Prostate gland (tissue), 2 donors: ENCODE results near the gene SLC7A7. TPM values are rescaled to one million over a fixed set of nuclear protein-coding genes. Genes with fewer than 3 reads are reported as not detected.

ENCODE experiments used
- DNase-seq: peaks from one replicate; pipeline ENCODE4 v3.0.0-alpha.2; 2019; ENCODE audit warnings: low spot score
- H3K27ac ChIP-seq, 2 donors: fragments of 200-600 bp; sonication (generic); 2 replicates each; pipeline ENCODE4 v1.5.1; 2017 to 2019
- H3K27me3 ChIP-seq: fragments of 200-600 bp; sonication (generic); replicated peaks from 2 replicates; pipeline ENCODE4 v1.5.1; 2019; ENCODE audit not compliant: insufficient read depth
- H3K36me3 ChIP-seq, 2 donors: fragments of 200-600 bp; sonication (generic); 1 replicate in 1 of 2; 2 replicates in 1 of 2; pipeline versions ENCODE4 v1.5.1 to v1.8.1; 2017 to 2019
- H3K4me1 ChIP-seq: fragments of 200-600 bp; sonication (generic); replicated peaks from 2 replicates; pipeline ENCODE4 v1.5.1; 2019
- H3K4me3 ChIP-seq, 2 donors: fragments of 200-600 bp; sonication (generic); 2 replicates each; pipeline ENCODE4 v1.5.1; 2017 to 2019
- H3K9me3 ChIP-seq: fragments of 200-600 bp; sonication (generic); 2 replicates; pipeline ENCODE4 v1.5.1; 2017
- POLR2A ChIP-seq: fragments of 450-650 bp; IDR thresholded peaks from one replicate; pipeline ENCODE4 v1.6.1; 2016; ENCODE audit warnings: antibody characterized with exemption, mild to moderate bottlenecking
- POLR2AphosphoS5 ChIP-seq: sonication (generic); formaldehyde crosslinking; IDR thresholded peaks from one replicate; pipeline ENCODE4 v1.6.1; 2017; ENCODE audit warnings: antibody characterized with exemption
- WGBS: methylation state at CpG from one replicate; pipeline ENCODE4 v1.1.5; 2018; 5-methylcytosine and 5-hydroxymethylcytosine counted together
- intact Hi-C: fragments of 100-400 bp; cut with DNase I; formaldehyde crosslinking; loops from one replicate; pipeline ENCODE4 v1.14.2; 2022
- total RNA-seq, 2 donors: library from RNA; depleted of rRNA; stranded (reverse); fragments of >200 nt; gene quantifications; one replicate each; pipeline ENCODE4 v1.1.0, GENCODE V29; 2016
- TF ChIP-seq, protein P1 (sequence below), 4 experiments: fragments of 200-600 bp in 2 of 4; fragments of 450-650 bp in 2 of 4; sonication (generic) in 2 of 4; IDR thresholded peaks; 1 replicate in 3 of 4; 2 replicates in 1 of 4; pipeline ENCODE4 v1.5.1; 2016 to 2019; ENCODE audit warnings: antibody characterized with exemption in 4 of 4, mild to moderate bottlenecking in 2 of 4, moderate library complexity in 2 of 4

The SLC7A7 gene
- total RNA-seq, 2 donors from 2014 or later, result 4.6 to 8.1 TPM

DNA sequence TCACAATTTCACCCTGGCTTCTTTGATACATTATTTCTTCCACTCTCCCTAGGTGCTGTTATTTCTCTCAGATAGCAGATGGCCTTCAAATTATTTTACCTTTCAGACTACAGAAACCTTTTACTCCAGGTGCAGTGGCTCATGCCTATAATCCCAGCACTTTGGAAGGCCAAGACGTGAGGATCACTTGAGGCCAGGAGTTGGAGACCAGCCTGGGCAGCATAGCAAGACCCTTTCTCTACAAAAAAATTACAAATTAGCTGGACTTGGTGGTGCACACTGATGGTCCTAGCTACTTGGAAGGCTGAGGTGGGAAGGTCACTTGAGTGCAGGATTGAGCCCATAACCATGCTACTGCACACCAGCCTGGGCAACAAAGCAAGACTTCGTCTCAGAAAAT, 23.1 kb downstream of the SLC7A7 start:
- H3K4me1 ChIP-seq, result no peaks in the 10 kb centered on the region
- no peak for DNase-seq
- WGBS, result 96% methylated on average over 2 of the region's 2 CpGs
- H3K27me3 ChIP-seq, result no peaks in the 10 kb centered on the region
- H3K4me3 ChIP-seq, result no peak overlapping the region
- no peak overlapping the region for H3K27ac ChIP-seq
- H3K9me3 ChIP-seq, result no peaks in the 10 kb centered on the region
- intact Hi-C loops, result no loop called here
- TF ChIP-seq, protein P1, sequence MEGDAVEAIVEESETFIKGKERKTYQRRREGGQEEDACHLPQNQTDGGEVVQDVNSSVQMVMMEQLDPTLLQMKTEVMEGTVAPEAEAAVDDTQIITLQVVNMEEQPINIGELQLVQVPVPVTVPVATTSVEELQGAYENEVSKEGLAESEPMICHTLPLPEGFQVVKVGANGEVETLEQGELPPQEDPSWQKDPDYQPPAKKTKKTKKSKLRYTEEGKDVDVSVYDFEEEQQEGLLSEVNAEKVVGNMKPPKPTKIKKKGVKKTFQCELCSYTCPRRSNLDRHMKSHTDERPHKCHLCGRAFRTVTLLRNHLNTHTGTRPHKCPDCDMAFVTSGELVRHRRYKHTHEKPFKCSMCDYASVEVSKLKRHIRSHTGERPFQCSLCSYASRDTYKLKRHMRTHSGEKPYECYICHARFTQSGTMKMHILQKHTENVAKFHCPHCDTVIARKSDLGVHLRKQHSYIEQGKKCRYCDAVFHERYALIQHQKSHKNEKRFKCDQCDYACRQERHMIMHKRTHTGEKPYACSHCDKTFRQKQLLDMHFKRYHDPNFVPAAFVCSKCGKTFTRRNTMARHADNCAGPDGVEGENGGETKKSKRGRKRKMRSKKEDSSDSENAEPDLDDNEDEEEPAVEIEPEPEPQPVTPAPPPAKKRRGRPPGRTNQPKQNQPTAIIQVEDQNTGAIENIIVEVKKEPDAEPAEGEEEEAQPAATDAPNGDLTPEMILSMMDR (IDR thresholded peaks at IDR 0.05), result no peak
- no peak for TF ChIP-seq POLR2AphosphoS5
- TF ChIP-seq POLR2A, result no peak
- H3K36me3 ChIP-seq, result no peaks in the 10 kb centered on the region

DNA sequence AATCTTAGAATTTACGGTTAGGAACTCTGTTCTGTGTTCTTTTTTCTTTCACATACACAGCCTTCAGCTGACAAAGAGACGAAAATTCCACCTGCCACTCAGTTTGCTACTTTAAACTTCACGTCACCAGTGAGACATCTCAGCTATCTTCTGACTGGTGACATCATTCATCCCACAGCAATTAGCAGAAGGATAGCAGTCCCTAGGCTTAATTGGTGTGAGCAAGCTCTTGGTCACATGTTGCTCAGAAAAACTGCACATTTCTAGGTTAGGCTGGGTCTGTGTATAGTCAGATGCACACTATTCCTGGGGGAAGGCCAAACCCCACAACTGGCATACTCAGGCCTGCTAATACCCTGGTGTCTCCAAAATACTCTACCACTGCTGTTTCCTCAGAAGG, 23.9 kb downstream of the SLC7A7 start:
- Histone ChIP-seq H3K9me3 (no peaks in the 10 kb centered on the region), H3K27ac (no peak overlapping the region), H3K27me3 (no peaks in the 10 kb centered on the region), H3K4me3 (no peak overlapping the region), H3K4me1 (no peaks in the 10 kb centered on the region), H3K36me3 (no peaks in the 10 kb centered on the region)
- intact Hi-C loops, result no loop called here
- no peak for TF ChIP-seq POLR2AphosphoS5
- TF ChIP-seq, protein P1 (IDR thresholded peaks at IDR 0.05), result no peak
- TF ChIP-seq POLR2A, result no peak
- DNase-seq, result no peak
- 15% methylated on average over 3 of the region's 3 CpGs for WGBS

DNA sequence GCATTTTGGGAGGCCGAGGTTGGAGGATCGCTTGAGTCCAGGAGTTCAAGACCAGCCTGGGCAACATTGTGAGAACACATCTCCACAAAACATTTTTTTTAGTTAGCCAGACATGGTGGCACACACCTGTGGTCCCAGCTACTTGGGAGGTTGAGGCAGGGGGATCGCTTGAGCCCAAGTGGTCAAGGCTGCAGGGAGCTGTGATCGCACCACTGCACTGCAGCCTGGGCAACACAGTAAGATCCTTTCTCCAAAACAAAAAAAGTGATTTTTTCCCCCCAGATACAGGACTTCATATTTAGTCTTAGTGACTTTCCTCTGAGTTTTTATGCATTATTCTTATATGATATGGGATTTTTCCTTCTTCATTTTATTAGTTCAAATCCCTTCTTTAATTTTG, 28.6 kb downstream of the SLC7A7 start:
- Histone ChIP-seq H3K36me3 (no peaks in the 10 kb centered on the region), H3K27ac (no peak overlapping the region), H3K27me3 (no peaks in the 10 kb centered on the region), H3K4me1 (no peaks in the 10 kb centered on the region), H3K4me3 (no peak overlapping the region), H3K9me3 (no peaks in the 10 kb centered on the region)
- WGBS, result 90% methylated on average over 4 of the region's 4 CpGs
- intact Hi-C loops, result no loop called here
- DNase-seq, result no peak
- TF ChIP-seq, protein P1 (IDR thresholded peaks at IDR 0.05), result no peak
- TF ChIP-seq POLR2A, result no peak
- TF ChIP-seq POLR2AphosphoS5, result no peak

DNA sequence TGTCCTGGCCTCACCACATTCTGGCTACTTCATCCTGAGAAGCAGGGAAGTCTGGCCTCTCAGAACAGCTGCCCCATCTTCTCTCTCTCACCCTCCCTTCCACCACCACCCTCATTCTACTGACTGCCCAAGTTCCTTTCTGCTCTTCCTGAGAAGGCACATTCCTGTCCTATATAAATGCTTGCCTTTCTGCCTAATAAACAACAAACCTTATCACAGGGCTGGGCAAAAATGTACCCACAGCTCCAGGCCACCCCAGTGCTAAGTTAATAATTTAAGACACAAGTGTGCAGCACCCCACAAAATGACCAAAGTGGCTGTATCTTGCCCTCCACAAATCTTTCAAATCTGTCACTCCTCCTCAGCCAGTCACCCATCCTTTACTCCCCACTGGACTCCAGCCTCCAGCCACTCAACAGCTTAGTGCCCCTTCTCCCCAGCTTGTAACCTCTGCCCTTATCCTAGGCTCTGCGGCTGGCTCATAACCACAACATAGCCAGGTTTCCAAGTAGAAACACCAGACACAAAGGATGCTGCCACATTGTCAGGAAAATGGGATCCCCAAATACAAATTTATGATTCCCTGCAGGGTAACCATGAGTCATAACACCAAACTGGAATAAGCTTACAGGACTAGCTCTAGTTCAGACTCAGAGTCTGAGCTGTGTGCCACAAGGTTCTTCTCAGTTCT, 33.8 kb downstream of the SLC7A7 start:
- Histone ChIP-seq H3K4me1 (no peaks in the 10 kb centered on the region), H3K27ac (no peak overlapping the region), H3K27me3 (no peaks in the 10 kb centered on the region), H3K36me3 (no peaks in the 10 kb centered on the region), H3K9me3 (no peaks in the 10 kb centered on the region), H3K4me3 (no peak overlapping the region)
- TF ChIP-seq POLR2A, result no peak
- 0% methylated on average over 1 of the region's 1 CpG for WGBS
- DNase-seq, result no peak
- intact Hi-C loops, result no loop called here

DNA sequence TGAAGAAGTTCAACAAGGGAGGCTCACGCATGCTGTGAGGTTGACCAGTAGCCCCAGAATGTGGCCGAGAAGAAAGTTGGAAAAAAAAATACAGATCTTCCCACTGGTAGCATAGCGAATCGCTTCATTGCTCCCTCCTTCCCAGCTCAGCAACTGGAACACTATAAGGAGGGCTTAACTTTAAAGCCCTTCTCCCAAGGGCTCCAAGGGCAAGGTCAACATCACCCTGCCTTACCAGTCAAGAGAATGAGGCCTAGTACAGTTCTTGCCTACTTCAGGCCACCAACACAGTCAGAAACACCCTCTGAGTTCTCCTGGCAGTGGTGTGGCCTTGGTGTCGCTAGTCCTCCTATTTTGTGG, 34.3 kb downstream of the SLC7A7 start:
- H3K4me3 ChIP-seq, result no peak overlapping the region
- no peak overlapping the region for H3K27ac ChIP-seq
- no peaks in the 10 kb centered on the region for H3K27me3 ChIP-seq
- WGBS, result 88% methylated on average over 5 of the region's 5 CpGs
- intact Hi-C loops, result no loop called here
- H3K9me3 ChIP-seq, result no peaks in the 10 kb centered on the region
- no peaks in the 10 kb centered on the region for H3K36me3 ChIP-seq
- H3K4me1 ChIP-seq, result no peaks in the 10 kb centered on the region
- no peak for DNase-seq
- TF ChIP-seq POLR2AphosphoS5 (no peak), POLR2A (no peak)
- TF ChIP-seq, protein P1 (IDR thresholded peaks at IDR 0.05), result no peak
